PFSK-1 (cell line): ENCODE data around the gene MYBPC1.

Experiments used
- POLR2AphosphoS5 ChIP-seq: IDR thresholded peaks from 2 replicates; pipeline ENCODE4 v1.6.1; 2012; ENCODE audit warnings: low read depth, mild to moderate bottlenecking, control low read depth, low read length, moderate library complexity
- SIN3A ChIP-seq: IDR thresholded peaks from 2 replicates; pipeline ENCODE4 v1.6.1; 2012; ENCODE audit warnings: mild to moderate bottlenecking, low read length, moderate library complexity, borderline replicate concordance; ENCODE audit not compliant: insufficient read depth

- no peak for TF ChIP-seq SIN3A
- no peak for TF ChIP-seq POLR2AphosphoS5
Observed at GRCh38 chr12:101564912-101565311, 29.9 kb upstream of the MYBPC1 start.
